ENCODE measurements around the gene VTA1. TPM values are rescaled to one million over a fixed set of nuclear protein-coding genes. Genes with fewer than 3 reads are reported as not detected.

The VTA1 gene
- total and polyA plus RNA-seq, 4 donors = 17.3 to 33.2 (median 28.3) TPM

DNA sequence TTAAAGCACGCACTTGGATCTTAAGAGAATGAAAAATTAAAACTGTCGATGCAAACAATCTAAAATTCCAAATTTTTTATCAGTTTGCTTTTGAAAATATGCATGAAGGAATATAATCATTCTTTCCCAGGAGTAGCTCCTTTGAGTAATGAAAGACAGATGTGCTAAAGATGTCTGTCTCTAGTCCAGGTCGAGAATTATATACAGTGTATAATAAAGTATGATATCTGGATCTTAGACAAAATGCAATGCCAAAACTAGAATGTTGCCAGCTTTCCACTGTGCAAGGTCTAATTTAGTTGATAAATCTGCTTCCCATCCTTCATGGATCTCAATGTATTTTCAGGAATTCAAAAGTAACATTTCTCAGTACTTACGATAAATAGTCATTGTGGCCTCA is 89.6 kb downstream of the VTA1 start:
- Histone ChIP-seq H3K4me3 (ENCODE audit: low read depth in 1 of 3, low read length in 3 of 3) (no peak overlapping the region), H3K9ac (ENCODE audit: low read depth in 1 of 2, low read length in 2 of 2) (no peak overlapping the region), H3K9me3 (ENCODE audit: control insufficient read depth in 4 of 4, low read length in 3 of 4) (no peaks in the 10 kb centered on the region), H3K36me3 (ENCODE audit: control insufficient read depth in 4 of 4, insufficient read depth in 3 of 4, low read depth in 1 of 4, low read length in 3 of 4) (no peaks in the 10 kb centered on the region), H3K27me3 (ENCODE audit: control insufficient read depth in 4 of 4, insufficient read depth in 4 of 4, low read length in 3 of 4) (no peaks in the 10 kb centered on the region), H3K4me1 (ENCODE audit: control insufficient read depth in 4 of 4, insufficient read depth in 4 of 4, low read length in 3 of 4) (no peaks in the 10 kb centered on the region), H3K27ac (ENCODE audit: low read depth in 1 of 2, low read length in 2 of 2) (no peak overlapping the region)
- DNase-seq (ENCODE audit: low spot score) = no peak
- no peak for TF ChIP-seq SP1 (IDR thresholded peaks at IDR 0.05)
- TF ChIP-seq, protein P1, sequence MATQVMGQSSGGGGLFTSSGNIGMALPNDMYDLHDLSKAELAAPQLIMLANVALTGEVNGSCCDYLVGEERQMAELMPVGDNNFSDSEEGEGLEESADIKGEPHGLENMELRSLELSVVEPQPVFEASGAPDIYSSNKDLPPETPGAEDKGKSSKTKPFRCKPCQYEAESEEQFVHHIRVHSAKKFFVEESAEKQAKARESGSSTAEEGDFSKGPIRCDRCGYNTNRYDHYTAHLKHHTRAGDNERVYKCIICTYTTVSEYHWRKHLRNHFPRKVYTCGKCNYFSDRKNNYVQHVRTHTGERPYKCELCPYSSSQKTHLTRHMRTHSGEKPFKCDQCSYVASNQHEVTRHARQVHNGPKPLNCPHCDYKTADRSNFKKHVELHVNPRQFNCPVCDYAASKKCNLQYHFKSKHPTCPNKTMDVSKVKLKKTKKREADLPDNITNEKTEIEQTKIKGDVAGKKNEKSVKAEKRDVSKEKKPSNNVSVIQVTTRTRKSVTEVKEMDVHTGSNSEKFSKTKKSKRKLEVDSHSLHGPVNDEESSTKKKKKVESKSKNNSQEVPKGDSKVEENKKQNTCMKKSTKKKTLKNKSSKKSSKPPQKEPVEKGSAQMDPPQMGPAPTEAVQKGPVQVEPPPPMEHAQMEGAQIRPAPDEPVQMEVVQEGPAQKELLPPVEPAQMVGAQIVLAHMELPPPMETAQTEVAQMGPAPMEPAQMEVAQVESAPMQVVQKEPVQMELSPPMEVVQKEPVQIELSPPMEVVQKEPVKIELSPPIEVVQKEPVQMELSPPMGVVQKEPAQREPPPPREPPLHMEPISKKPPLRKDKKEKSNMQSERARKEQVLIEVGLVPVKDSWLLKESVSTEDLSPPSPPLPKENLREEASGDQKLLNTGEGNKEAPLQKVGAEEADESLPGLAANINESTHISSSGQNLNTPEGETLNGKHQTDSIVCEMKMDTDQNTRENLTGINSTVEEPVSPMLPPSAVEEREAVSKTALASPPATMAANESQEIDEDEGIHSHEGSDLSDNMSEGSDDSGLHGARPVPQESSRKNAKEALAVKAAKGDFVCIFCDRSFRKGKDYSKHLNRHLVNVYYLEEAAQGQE (IDR thresholded peaks at IDR 0.05) = no peak
- TF ChIP-seq, protein P2, sequence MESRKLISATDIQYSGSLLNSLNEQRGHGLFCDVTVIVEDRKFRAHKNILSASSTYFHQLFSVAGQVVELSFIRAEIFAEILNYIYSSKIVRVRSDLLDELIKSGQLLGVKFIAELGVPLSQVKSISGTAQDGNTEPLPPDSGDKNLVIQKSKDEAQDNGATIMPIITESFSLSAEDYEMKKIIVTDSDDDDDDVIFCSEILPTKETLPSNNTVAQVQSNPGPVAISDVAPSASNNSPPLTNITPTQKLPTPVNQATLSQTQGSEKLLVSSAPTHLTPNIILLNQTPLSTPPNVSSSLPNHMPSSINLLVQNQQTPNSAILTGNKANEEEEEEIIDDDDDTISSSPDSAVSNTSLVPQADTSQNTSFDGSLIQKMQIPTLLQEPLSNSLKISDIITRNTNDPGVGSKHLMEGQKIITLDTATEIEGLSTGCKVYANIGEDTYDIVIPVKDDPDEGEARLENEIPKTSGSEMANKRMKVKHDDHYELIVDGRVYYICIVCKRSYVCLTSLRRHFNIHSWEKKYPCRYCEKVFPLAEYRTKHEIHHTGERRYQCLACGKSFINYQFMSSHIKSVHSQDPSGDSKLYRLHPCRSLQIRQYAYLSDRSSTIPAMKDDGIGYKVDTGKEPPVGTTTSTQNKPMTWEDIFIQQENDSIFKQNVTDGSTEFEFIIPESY (IDR thresholded peaks at IDR 0.05) = no peak
- TF ChIP-seq RXRA (IDR thresholded peaks at IDR 0.05) = no peak
- TF ChIP-seq RAD21 (IDR thresholded peaks at IDR 0.05) = no peak
- TF ChIP-seq, protein P3, sequence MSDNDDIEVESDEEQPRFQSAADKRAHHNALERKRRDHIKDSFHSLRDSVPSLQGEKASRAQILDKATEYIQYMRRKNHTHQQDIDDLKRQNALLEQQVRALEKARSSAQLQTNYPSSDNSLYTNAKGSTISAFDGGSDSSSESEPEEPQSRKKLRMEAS (IDR thresholded peaks at IDR 0.05) = no peak
- no peak for TF ChIP-seq TAF1 (conservative IDR thresholded peaks at IDR 0.05)
- no peak for TF ChIP-seq EGR1 (IDR thresholded peaks at IDR 0.05; ENCODE audit: low read depth in 2 of 2)
- no peak for TF ChIP-seq FOXA2 (IDR thresholded peaks at IDR 0.05)
- no peak for TF ChIP-seq GABPA (IDR thresholded peaks at IDR 0.05 in 1 of 2, conservative IDR thresholded peaks at IDR 0.05 in 1 of 2)
- no peak for TF ChIP-seq FOXA1 (IDR thresholded peaks at IDR 0.05)
- TF ChIP-seq HNF4A (conservative IDR thresholded peaks at IDR 0.05) = no peak
- TF ChIP-seq, protein P4, sequence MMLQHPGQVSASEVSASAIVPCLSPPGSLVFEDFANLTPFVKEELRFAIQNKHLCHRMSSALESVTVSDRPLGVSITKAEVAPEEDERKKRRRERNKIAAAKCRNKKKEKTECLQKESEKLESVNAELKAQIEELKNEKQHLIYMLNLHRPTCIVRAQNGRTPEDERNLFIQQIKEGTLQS (IDR thresholded peaks at IDR 0.05) = no peak
- TF ChIP-seq, protein P5, sequence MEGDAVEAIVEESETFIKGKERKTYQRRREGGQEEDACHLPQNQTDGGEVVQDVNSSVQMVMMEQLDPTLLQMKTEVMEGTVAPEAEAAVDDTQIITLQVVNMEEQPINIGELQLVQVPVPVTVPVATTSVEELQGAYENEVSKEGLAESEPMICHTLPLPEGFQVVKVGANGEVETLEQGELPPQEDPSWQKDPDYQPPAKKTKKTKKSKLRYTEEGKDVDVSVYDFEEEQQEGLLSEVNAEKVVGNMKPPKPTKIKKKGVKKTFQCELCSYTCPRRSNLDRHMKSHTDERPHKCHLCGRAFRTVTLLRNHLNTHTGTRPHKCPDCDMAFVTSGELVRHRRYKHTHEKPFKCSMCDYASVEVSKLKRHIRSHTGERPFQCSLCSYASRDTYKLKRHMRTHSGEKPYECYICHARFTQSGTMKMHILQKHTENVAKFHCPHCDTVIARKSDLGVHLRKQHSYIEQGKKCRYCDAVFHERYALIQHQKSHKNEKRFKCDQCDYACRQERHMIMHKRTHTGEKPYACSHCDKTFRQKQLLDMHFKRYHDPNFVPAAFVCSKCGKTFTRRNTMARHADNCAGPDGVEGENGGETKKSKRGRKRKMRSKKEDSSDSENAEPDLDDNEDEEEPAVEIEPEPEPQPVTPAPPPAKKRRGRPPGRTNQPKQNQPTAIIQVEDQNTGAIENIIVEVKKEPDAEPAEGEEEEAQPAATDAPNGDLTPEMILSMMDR (IDR thresholded peaks at IDR 0.05; ENCODE audit: low read depth, low read length, missing input control) = no peak
- no peak for TF ChIP-seq JUND (IDR thresholded peaks at IDR 0.05)
- no peak for TF ChIP-seq HNF4G (IDR thresholded peaks at IDR 0.05)
- TF ChIP-seq NR2F2 (IDR thresholded peaks at IDR 0.05) = no peak
- 91% methylated on average over 4 of the region's 4 CpGs for WGBS

DNA sequence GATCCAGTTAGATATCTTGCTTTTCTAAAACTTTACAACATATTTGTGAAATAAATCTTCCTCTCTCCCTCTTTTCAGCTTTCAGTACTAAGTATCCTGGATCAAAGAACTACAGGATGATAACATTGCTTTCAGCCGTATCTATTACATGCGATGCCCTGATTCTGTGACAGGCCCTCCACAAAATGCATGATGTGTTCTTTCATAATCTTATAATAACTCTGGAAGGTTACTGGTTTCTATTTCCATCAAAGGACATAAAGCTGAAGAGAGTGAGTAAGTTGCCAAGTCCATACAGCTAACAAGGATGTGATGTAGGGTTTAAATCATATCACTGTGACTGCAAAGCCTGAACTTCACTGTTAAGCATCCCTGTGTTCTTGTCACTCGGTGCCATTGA is 91.8 kb downstream of the VTA1 start:
- WGBS = 91% methylated on average over 3 of the region's 3 CpGs
- no peak overlapping the region for H3K27ac ChIP-seq (ENCODE audit: low read depth in 1 of 2, low read length in 2 of 2)
- TF ChIP-seq, protein P5 (IDR thresholded peaks at IDR 0.05; ENCODE audit: low read depth, low read length, missing input control) = no peak
- TF ChIP-seq FOXA2 (IDR thresholded peaks at IDR 0.05) = no peak
- TF ChIP-seq JUND (IDR thresholded peaks at IDR 0.05) = no peak
- TF ChIP-seq HNF4G (IDR thresholded peaks at IDR 0.05) = no peak
- TF ChIP-seq SP1 (IDR thresholded peaks at IDR 0.05) = no peak
- TF ChIP-seq EGR1 (IDR thresholded peaks at IDR 0.05; ENCODE audit: low read depth in 2 of 2) = no peak
- TF ChIP-seq TAF1 (conservative IDR thresholded peaks at IDR 0.05) = no peak
- TF ChIP-seq, protein P3 (IDR thresholded peaks at IDR 0.05) = no peak
- TF ChIP-seq RAD21 (IDR thresholded peaks at IDR 0.05) = no peak
- TF ChIP-seq, protein P1 (IDR thresholded peaks at IDR 0.05) = no peak

More for the DNA sequence above, 91.8 kb downstream of the VTA1 start:
- no peaks in the 10 kb centered on the region for H3K36me3 ChIP-seq (ENCODE audit: control insufficient read depth in 4 of 4, insufficient read depth in 3 of 4, low read depth in 1 of 4, low read length in 3 of 4)
- H3K9me3 ChIP-seq (ENCODE audit: control insufficient read depth in 4 of 4, low read length in 3 of 4) = no peaks in the 10 kb centered on the region
- no peak for DNase-seq (ENCODE audit: low spot score)
- H3K4me3 ChIP-seq (ENCODE audit: low read depth in 1 of 3, low read length in 3 of 3) = no peak overlapping the region
- no peaks in the 10 kb centered on the region for H3K4me1 ChIP-seq (ENCODE audit: control insufficient read depth in 4 of 4, insufficient read depth in 4 of 4, low read length in 3 of 4)
- H3K27me3 ChIP-seq (ENCODE audit: control insufficient read depth in 4 of 4, insufficient read depth in 4 of 4, low read length in 3 of 4) = no peaks in the 10 kb centered on the region
- H3K9ac ChIP-seq (ENCODE audit: low read depth in 1 of 2, low read length in 2 of 2) = no peak overlapping the region
